Measurements from ENCODE around the gene DUSP22.

The DUSP22 gene

GRCh38 chr6:378090-378957 lies 86.0 kb downstream of the DUSP22 start:
- no peak for DNase-seq (ENCODE audit: low read depth in 2 of 3, low spot score in 2 of 3)

- no peak for DNase-seq (ENCODE audit: low read depth in 2 of 3, low spot score in 2 of 3)
Measured at GRCh38 chr6:378958-379409, 86.7 kb downstream of the DUSP22 start.

GRCh38 chr6:379410-380181 lies 87.3 kb downstream of the DUSP22 start:
- no peak for DNase-seq (ENCODE audit: low read depth in 2 of 3, low spot score in 2 of 3)

- no peak for DNase-seq (ENCODE audit: low read depth in 2 of 3, low spot score in 2 of 3)
Measured at GRCh38 chr6:380234-381218, 88.2 kb downstream of the DUSP22 start.

GRCh38 chr6:381742-382461 lies 89.6 kb downstream of the DUSP22 start:
- DNase-seq (ENCODE audit: low read depth in 2 of 3, low spot score in 2 of 3): no peak

GRCh38 chr6:382883-383810 lies 90.9 kb downstream of the DUSP22 start:
- DNase-seq (ENCODE audit: low read depth in 2 of 3, low spot score in 2 of 3): no peak

GRCh38 chr6:383856-384255 lies 91.6 kb downstream of the DUSP22 start:
- DNase-seq (ENCODE audit: low read depth in 2 of 3, low spot score in 2 of 3): no peak

- no peak for DNase-seq (ENCODE audit: low read depth in 2 of 3, low spot score in 2 of 3)
Measured at GRCh38 chr6:384898-385297, 92.6 kb downstream of the DUSP22 start.

- DNase-seq (ENCODE audit: low read depth in 2 of 3, low spot score in 2 of 3): no peak
Measured at GRCh38 chr6:385614-386013, 93.3 kb downstream of the DUSP22 start.

- DNase-seq (ENCODE audit: low read depth in 2 of 3, low spot score in 2 of 3): no peak
Measured at GRCh38 chr6:386688-387266, 94.5 kb downstream of the DUSP22 start.

- DNase-seq (ENCODE audit: low read depth in 2 of 3, low spot score in 2 of 3): no peak
Measured at GRCh38 chr6:387293-387741, 95.0 kb downstream of the DUSP22 start.

GRCh38 chr6:388202-388903 lies 96.1 kb downstream of the DUSP22 start:
- DNase-seq (ENCODE audit: low read depth in 2 of 3, low spot score in 2 of 3): no peak

- DNase-seq (ENCODE audit: low read depth in 2 of 3, low spot score in 2 of 3): no peak
Measured at GRCh38 chr6:389143-389542, 96.9 kb downstream of the DUSP22 start.

- no peak for DNase-seq (ENCODE audit: low read depth in 2 of 3, low spot score in 2 of 3)
Measured at GRCh38 chr6:389622-390021, 97.3 kb downstream of the DUSP22 start.

- peak in 1 of 3 experiments; percentile 58 for DNase-seq (ENCODE audit: low read depth in 2 of 3, low spot score in 2 of 3)
Measured at GRCh38 chr6:390914-391558, 98.7 kb downstream of the DUSP22 start.

GRCh38 chr6:391559-392440 lies 99.5 kb downstream of the DUSP22 start, which contains the start of gene IRF4:
Gene IRF4, plus strand, starts transcription at chr6:391752. Its CDS starts 1,401 bp downstream, at chr6:393153.
- peak; percentile 54 to 77 (median 67) for DNase-seq (ENCODE audit: low read depth in 2 of 3, low spot score in 2 of 3)

All from activated CD8-positive, alpha-beta memory T cell treated with anti-CD3 and anti-CD28 coated beads for 48 hours (primary cell).